GM21619 (cell line): ENCODE measurements around the gene KCNIP4.

ENCODE experiments used
- ATAC-seq: cut with Tn5 transposase; IDR thresholded peaks from one replicate; pipeline ENCODE4 v1.9.1; 2021; ENCODE audit not compliant: unreplicated experiment

Gene KCNIP4

GRCh38 chr4:20883677-20884076, 1064.9 kb downstream of the KCNIP4 start:
- no peak for ATAC-seq

GRCh38 chr4:20883231-20883630, 1065.3 kb downstream of the KCNIP4 start:
- ATAC-seq: no peak

DNA sequence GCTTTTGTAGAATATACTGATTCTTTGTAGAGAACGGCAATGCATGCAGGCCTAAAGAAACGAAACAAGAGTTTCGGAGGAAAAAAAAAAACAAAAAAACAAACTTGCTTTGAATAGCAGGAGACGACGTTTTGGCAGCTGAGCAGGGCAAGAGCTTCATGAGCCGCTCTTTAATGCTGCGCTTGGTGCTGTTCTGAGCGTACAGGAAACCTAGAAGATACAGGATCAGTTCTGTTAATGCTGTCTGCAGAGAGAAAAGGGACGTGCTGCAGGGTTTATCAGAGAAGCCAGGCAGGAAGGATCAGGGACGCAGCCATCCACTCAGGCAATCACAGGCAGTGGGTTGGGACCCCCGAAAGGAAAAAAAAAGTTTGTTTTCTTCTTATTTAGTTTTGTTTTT, 1066.1 kb downstream of the KCNIP4 start:
- no peak for ATAC-seq

DNA sequence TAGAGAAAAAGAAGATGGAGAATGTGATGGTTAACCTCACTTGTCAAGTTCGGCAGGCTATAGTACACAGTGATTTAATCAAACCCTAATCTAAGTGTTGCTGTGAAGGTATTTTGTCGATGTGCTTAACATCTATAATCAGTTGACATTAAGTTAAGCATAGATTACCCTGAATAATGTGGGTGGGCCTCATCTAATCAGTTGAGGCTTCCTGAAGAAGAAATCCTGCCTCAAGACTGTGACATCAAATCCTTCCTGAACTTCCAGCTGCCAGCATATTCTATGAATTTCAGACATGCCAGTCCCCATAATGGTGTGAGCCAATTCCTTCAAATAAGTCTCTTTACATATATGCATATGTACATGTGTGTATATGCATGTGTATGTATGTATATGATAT, 1066.9 kb downstream of the KCNIP4 start:
- no peak for ATAC-seq

- ATAC-seq: no peak
Observed at GRCh38 chr4:20878806-20879205, 1069.8 kb downstream of the KCNIP4 start.

DNA sequence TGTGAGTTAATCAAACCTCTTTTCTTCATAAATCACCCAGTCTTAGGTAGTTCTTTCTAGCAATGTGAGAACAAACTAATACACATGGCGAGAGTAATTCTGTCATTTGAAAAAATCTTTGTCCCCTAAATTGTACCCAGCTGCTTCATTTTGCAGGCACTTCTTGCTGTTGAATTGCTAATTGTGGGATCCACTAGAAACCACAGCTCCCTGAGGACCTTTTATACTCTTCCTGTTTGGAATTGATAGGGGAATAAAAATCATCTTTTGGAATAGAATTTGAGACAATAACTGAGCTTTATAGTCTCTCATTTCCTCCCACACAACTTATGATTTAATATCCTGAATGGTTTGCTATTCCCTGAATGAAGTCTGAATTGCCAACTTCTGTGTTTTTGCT, 1078.1 kb downstream of the KCNIP4 start:
- no peak for ATAC-seq

- no peak for ATAC-seq
Observed at GRCh38 chr4:20868108-20868507, 1080.5 kb downstream of the KCNIP4 start.

- ATAC-seq: no peak
Observed at GRCh38 chr4:20860878-20861277, 1087.7 kb downstream of the KCNIP4 start.

GRCh38 chr4:20859097-20859781, 1089.3 kb downstream of the KCNIP4 start:
- ATAC-seq: no peak

- ATAC-seq: no peak
Observed at GRCh38 chr4:20857081-20857480, 1091.5 kb downstream of the KCNIP4 start.

DNA sequence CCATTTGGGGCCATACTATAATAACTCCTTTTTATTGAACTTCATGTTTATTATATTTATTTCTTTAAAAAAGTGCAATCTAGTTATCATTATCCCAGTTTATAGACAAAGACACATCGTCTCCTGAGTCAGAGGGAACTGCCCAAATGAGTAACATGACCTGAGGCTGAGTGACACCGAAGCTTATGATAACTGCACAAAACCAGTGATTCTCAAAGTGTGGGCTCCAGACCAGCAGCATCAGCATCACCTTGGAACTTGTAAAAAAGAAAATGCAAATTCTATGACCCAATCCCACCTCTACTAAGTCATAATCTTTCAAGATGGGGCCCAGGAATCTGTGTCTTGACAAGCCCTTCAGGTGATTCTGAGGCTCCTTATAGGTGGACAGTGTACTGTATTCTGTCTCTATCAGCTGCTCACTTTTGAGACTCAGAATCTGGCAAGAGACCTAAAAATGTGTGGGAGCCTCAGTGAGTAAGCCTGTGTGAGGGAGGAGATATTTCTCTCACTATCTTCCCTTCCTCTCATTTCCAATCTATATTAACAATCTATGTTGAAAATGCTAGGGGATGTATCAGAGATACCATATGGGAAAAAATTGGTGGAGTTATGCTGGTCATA, 1101.3 kb downstream of the KCNIP4 start:
- no peak for ATAC-seq

DNA sequence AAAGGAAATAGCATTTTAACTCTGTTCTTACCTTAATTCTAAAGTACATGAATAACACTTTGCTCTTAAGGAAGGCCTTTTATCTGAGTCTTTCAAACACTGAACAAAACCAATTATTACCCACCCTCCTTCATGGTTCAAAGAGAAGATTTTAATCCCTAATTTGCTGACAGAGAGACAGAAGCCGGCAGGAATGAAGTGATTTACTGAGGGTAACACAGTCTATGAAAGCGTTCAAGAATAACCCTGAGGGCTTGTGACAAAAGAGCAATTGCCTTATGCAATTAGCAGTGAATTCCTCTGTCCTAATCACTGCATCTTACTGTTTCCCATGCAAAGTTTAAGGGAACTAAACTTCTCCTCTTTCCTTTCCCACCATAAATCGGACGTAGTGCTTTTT, 1104.3 kb downstream of the KCNIP4 start:
- no peak for ATAC-seq

DNA sequence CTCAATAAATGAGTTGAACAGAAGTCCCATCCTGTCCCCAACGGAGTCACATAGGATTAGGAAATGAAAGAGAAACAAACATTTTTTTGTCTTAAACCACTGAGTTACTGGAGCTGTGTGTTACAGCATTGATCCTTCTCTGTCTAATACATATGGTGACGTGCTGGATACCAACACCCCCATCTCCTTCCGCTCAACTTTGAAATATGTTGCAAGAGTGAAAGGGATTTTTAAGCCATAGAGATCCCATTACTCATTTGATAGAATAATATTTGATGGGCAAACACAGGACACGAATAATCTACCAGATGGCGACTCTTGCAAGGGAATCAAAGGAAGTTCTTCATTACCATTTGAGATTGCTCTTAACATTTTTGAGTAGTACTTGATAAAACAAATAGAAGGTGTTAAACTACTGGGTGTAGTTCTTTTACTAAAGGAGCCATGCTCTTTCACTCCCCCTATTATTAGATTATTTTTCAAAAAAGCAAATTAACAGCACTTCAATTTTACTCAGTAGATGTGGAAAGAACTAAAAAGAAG, 1107.9 kb downstream of the KCNIP4 start:
- ATAC-seq: no peak

DNA sequence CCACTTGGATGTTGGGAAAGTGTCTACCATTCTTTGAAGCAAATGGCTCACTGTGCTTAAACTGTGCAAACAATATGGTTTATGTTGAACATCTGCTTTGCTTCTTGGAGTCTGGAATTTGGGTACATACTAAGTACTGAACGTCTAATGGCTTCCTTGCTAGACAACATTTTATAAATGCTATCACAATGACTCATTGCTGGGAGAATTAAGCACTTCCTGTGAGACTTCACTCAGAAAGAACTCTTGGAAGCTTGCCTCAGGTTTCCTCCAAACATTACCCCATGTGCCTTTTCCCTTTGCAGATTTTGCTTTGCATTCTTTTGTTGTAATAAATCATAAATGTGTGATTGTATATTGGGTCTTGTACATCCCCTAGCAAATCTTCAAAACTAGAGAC, 1108.6 kb downstream of the KCNIP4 start:
- no peak for ATAC-seq

DNA sequence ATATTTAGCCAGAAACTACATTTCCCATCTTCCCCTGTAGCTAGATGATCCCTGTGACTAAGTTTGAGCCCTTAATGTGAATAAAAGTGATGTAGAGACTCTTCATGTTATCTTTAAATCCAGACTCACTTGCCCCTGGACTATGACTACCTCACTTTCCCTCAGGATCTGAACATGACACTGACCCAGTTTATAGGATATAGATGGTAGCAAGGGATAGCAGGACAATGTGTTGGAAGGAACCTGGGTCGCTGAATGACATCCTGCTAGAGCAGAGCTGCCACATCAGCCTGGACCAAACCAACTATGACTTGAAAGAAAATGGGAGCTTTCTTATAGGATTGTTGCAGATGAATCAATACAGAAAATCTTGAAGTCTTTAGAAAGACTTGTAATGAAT, 1110.1 kb downstream of the KCNIP4 start:
- no peak for ATAC-seq

DNA sequence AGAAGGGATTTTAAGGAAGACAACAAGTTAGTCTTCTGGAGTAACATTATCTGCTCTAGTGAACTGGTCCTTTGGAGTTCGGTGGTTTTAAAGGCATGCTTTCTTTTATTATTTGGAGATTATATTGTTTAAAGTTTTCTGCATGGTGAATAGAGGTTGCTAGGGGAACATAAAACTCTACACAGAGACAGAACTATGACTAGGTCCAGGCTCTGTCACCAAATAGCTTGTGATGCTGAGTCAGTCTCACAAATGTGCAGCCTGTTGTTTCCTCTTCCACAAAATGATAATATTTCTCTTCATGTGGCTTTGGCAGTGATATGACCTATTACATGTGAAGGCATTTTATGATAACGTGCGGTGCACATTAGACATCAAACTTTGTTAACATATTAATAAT, 1115.7 kb downstream of the KCNIP4 start:
- ATAC-seq: no peak

DNA sequence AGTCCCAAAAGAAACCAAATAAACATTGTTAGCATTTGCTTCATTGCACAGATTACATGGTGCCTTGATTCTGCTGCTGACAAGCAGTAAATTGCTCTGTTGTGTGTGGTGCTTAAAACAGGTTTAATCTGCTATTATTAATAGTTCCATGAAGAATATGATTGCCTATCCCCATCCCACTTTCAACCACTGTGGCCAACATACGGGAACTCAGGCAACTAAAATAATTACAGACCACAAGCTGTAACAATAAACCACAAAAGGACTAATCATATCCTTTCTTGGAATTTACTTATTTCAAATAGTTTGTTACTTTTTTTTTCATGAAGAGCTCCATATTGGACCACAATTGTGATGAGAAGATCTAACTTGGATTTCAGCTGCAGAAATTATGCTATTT, 1116.8 kb downstream of the KCNIP4 start:
- ATAC-seq: no peak

DNA sequence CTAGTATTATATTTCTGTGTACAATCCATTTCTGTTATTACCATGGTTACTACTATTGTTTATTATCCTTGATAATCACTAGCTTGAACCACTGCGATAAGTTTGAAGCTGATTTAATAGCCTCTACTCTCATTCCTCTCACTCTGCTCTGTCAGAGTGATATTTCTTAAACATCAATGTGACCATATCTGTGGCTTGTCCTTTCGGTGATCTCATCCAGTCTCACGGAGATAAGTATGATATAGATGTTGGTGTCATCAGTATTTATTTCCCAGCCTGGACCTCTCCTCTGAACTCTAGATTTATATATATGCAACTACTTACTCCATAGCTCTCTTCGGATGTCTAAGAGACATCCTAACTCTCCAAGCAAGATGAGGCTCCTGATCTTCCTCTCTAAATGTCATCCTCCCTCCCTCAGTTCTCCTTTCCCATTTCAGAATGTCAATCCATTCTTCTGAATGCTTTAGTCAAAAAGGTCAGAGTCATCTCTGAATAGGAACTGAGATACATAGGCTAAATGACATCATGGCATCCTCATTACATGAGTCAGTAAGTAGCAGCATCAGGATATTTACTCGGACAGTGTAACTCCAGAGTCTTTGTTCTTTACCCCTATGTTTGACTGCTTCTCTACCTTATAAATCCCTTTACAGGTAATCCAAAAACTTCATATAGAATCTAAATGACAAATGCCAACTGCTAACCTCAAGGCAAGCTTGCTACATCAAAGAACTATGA, 1118.8 kb downstream of the KCNIP4 start:
- no peak for ATAC-seq

- no peak for ATAC-seq
Observed at GRCh38 chr4:20825505-20825904, 1123.1 kb downstream of the KCNIP4 start.

GRCh38 chr4:20816287-20816686, 1132.3 kb downstream of the KCNIP4 start:
- ATAC-seq: no peak

DNA sequence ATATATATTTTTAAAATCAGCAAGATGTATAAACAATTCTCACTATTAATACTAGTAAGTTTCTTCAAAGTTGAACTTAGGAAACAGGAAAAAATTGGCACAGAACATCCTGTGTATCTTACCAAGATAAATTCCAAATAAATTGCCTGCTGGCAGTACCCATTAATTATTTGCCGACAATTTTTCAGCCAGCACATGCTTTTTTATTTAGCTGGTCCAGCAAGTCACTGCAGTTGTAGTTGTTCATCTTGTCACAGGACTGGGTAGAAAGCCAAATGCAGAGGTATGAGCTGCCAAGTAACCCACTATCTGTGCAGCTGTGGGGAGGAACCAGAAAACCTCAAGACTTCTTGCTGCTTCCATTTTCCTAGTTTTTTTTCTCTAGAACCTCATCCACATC, 1134.9 kb downstream of the KCNIP4 start:
- no peak for ATAC-seq

DNA sequence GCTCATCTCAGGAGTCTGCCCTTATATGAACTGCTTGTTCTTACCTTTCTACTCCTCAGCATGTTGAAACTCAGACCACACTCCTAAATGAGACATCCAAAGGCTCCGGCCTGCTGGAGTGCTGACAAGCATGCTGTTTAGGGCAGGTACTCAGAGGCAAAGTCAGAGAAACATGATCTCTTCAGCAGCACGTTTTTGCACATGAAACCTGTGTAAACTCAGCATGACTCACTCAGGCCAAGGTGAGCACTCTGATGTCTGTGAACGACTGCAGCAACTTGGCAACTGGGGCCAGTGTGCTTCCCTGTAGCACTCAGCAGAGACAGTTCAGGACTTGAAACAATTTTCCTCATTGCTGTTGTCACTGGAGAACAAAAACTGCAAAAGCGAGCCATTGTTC, 1138.8 kb downstream of the KCNIP4 start:
- no peak for ATAC-seq
